ENCODE results near the gene URB2. TPM values are rescaled to one million over a fixed set of nuclear protein-coding genes. Genes with fewer than 3 reads are reported as not detected.
"Not testable (repeated sequence)": the region's sequence is repeated elsewhere in the genome, so short reads cannot be mapped to it uniquely, and the experiment has no call there.

Gene URB2
- total RNA-seq, 2 experiments from 2014 or later: 17.4 to 17.7 TPM

- POLR2A ChIA-PET: interaction anchor here (1.6 kb wide), 1 partner anchor 35 kb away, joined by 6 read pairs; the partner anchor contains the start of gene ABCB10
- no peaks in the 10 kb centered on the region for H3K9me3 Mint-ChIP-seq
- no peak overlapping the region for H3K4me3 Mint-ChIP-seq
- CTCF ChIA-PET: no interaction called here
- H3K4me1 Mint-ChIP-seq (ENCODE audit: low read depth): peaks cover 20% of the 10 kb centered on the region
- H3K27ac Mint-ChIP-seq: no peak overlapping the region
- H3K27me3 Mint-ChIP-seq: no peaks in the 10 kb centered on the region
- intact Hi-C loops (cut with micrococcal nuclease): no loop called here
- no peak for TF ChIP-seq CTCF (IDR thresholded peaks at IDR 0.05)
- ATAC-seq (no peak), DNase-seq (no peak)
- H3K36me3 Mint-ChIP-seq (ENCODE audit: low read depth): peaks cover 28% of the 10 kb centered on the region
Observed at GRCh38 chr1:229594227-229595008, 31.6 kb upstream of the URB2 start.

GRCh38 chr1:229595876-229596275 is 30.2 kb upstream of the URB2 start:
- H3K9me3 Mint-ChIP-seq; ATAC-seq; intact Hi-C loops (cut with micrococcal nuclease); H3K4me3 Mint-ChIP-seq; H3K27me3 Mint-ChIP-seq; DNase-seq; CTCF ChIA-PET: not testable (repeated sequence)
- Mint-ChIP-seq H3K36me3 (ENCODE audit: low read depth) (peaks cover 33% of the 10 kb centered on the region), H3K27ac (peak overlapping the region; percentile 42), H3K4me1 (ENCODE audit: low read depth) (peaks cover 24% of the 10 kb centered on the region)
- POLR2A ChIA-PET: interaction anchor here (1.0 kb wide), 1 partner anchor 40 kb away, joined by 3 read pairs; no protein-coding TSS in a partner anchor

- Mint-ChIP-seq H3K4me1 (ENCODE audit: low read depth) (peaks cover 27% of the 10 kb centered on the region), H3K27me3 (no peaks in the 10 kb centered on the region), H3K36me3 (ENCODE audit: low read depth) (peaks cover 42% of the 10 kb centered on the region), H3K27ac (peak overlapping the region; percentile 14), H3K9me3 (no peaks in the 10 kb centered on the region), H3K4me3 (no peak overlapping the region)
- DNase-seq (no peak), ATAC-seq (no peak)
- POLR2A ChIA-PET: interaction anchor here (0.9 to 1.0 kb wide), 2 partner anchors 27 to 39 kb away, joined by 3 to 4 read pairs; no protein-coding TSS in a partner anchor
- TF ChIP-seq CTCF (IDR thresholded peaks at IDR 0.05): no peak
- intact Hi-C loops (cut with micrococcal nuclease): no loop called here
- CTCF ChIA-PET: interaction anchor here (1.4 kb wide), 1 partner anchor 64 kb away, joined by 3 read pairs; no protein-coding TSS in a partner anchor
Observed at GRCh38 chr1:229596925-229597699, 28.9 kb upstream of the URB2 start.

GRCh38 chr1:229597877-229598276 is 28.2 kb upstream of the URB2 start:
- peaks cover 48% of the 10 kb centered on the region for H3K36me3 Mint-ChIP-seq (ENCODE audit: low read depth)
- H3K4me1 Mint-ChIP-seq (ENCODE audit: low read depth): peaks cover 27% of the 10 kb centered on the region
- H3K27ac Mint-ChIP-seq: no peak overlapping the region
- H3K27me3 Mint-ChIP-seq: no peaks in the 10 kb centered on the region
- ATAC-seq (no peak), DNase-seq (no peak)
- CTCF ChIA-PET: no interaction called here
- intact Hi-C loops (cut with micrococcal nuclease): no loop called here
- TF ChIP-seq CTCF (IDR thresholded peaks at IDR 0.05): no peak
- POLR2A ChIA-PET: interaction anchor here (0.7 to 0.9 kb wide), 2 partner anchors 16 to 26 kb away, joined by 3 read pairs; no protein-coding TSS in a partner anchor
- no peaks in the 10 kb centered on the region for H3K9me3 Mint-ChIP-seq
- no peak overlapping the region for H3K4me3 Mint-ChIP-seq

- H3K27me3 Mint-ChIP-seq: no peaks in the 10 kb centered on the region
- CTCF ChIA-PET: no interaction called here
- DNase-seq: no peak
- no peak overlapping the region for H3K4me3 Mint-ChIP-seq
- peaks cover 40% of the 10 kb centered on the region for H3K36me3 Mint-ChIP-seq (ENCODE audit: low read depth)
- TF ChIP-seq CTCF (IDR thresholded peaks at IDR 0.05): no peak
- no peak overlapping the region for H3K27ac Mint-ChIP-seq
- H3K9me3 Mint-ChIP-seq: no peaks in the 10 kb centered on the region
- POLR2A ChIA-PET: no interaction called here
- ATAC-seq: no peak
- H3K4me1 Mint-ChIP-seq (ENCODE audit: low read depth): peaks cover 27% of the 10 kb centered on the region
- intact Hi-C loops (cut with micrococcal nuclease): no loop called here
Observed at GRCh38 chr1:229599218-229599954, 26.7 kb upstream of the URB2 start.

Data from activated CD8-positive, alpha-beta T cell treated with anti-CD3 and anti-CD28 coated beads for 36 hours (primary cell).